Chondrocyte (in vitro differentiated cells): Measurements from ENCODE around the gene ROS1. TPM values are rescaled to one million over a fixed set of nuclear protein-coding genes. Genes with fewer than 3 reads are reported as not detected.

Experiments used
- DNase-seq: peaks from one replicate; pipeline ENCODE4 v3.0.0; 2021; ENCODE audit warnings: mixed read lengths, low spot score
- H3K27ac Mint-ChIP-seq: one replicate; pipeline ENCODE4 v1.8.0; 2021; ENCODE audit warnings: mild to moderate bottlenecking, moderate library complexity, mixed read lengths; ENCODE audit not compliant: unreplicated experiment
- H3K27me3 Mint-ChIP-seq: 2 replicates; pipeline ENCODE4 v1.8.0; 2021; ENCODE audit warnings: low read depth, mixed read lengths
- H3K36me3 Mint-ChIP-seq: 2 replicates; pipeline ENCODE4 v1.8.0; 2021; ENCODE audit warnings: low read depth, mixed read lengths
- H3K4me1 Mint-ChIP-seq: 2 replicates; pipeline ENCODE4 v1.8.0; 2021; ENCODE audit warnings: low read depth, mild to moderate bottlenecking, mixed read lengths
- H3K4me3 Mint-ChIP-seq: one replicate; pipeline ENCODE4 v1.8.0; 2021; ENCODE audit warnings: mild to moderate bottlenecking, moderate library complexity, mixed read lengths; ENCODE audit not compliant: unreplicated experiment
- H3K9me3 Mint-ChIP-seq: 2 replicates; pipeline ENCODE4 v1.8.0; 2021; ENCODE audit warnings: low read depth, mixed read lengths
- CTCF ChIP-seq: fragments of 200-600 bp; sonication (generic); IDR thresholded peaks from 2 replicates; pipeline ENCODE4 v1.5.0; 2021; ENCODE audit warnings: antibody characterized with exemption, mild to moderate bottlenecking, moderate library complexity
- total RNA-seq: library from RNA; stranded (reverse); gene quantifications from 3 replicates; pipeline ENCODE4 v1.2.1, GENCODE V29; 2021

ROS1 gene
- total RNA-seq, 1 donor from 2014 or later, result not detected

- Mint-ChIP-seq H3K36me3 (no peaks in the 10 kb centered on the region), H3K4me3 (no peak overlapping the region)
- TF ChIP-seq CTCF, result no peak
Measured at GRCh38 chr6:117456998-117457397, 31.3 kb upstream of the ROS1 start.

GRCh38 chr6:117456250-117456649, 30.5 kb upstream of the ROS1 start:
- Mint-ChIP-seq H3K9me3 (no peaks in the 10 kb centered on the region), H3K27me3 (no peaks in the 10 kb centered on the region), H3K4me3 (no peak overlapping the region), H3K27ac (no peak overlapping the region), H3K36me3 (no peaks in the 10 kb centered on the region), H3K4me1 (peaks cover 4% of the 10 kb centered on the region)
- DNase-seq, result no peak
- no peak for TF ChIP-seq CTCF

More at GRCh38 chr6:117456998-117457397, 31.3 kb upstream of the ROS1 start:
- Mint-ChIP-seq H3K4me1 (peaks cover 4% of the 10 kb centered on the region), H3K27ac (no peak overlapping the region), H3K9me3 (no peaks in the 10 kb centered on the region), H3K27me3 (no peaks in the 10 kb centered on the region)
- no peak for DNase-seq

GRCh38 chr6:117451671-117452070, 25.9 kb upstream of the ROS1 start:
- no peak overlapping the region for H3K27ac Mint-ChIP-seq

GRCh38 chr6:117449549-117450439, 24.1 kb upstream of the ROS1 start:
- peak overlapping the region; percentile 95 for H3K27ac Mint-ChIP-seq
- DNase-seq, result no peak
- peak; percentile 98 for TF ChIP-seq CTCF
- no peaks in the 10 kb centered on the region for H3K9me3 Mint-ChIP-seq
- peaks cover 47% of the 10 kb centered on the region for H3K4me1 Mint-ChIP-seq
- no peaks in the 10 kb centered on the region for H3K27me3 Mint-ChIP-seq
- no peaks in the 10 kb centered on the region for H3K36me3 Mint-ChIP-seq
- peak overlapping the region; percentile 59 for H3K4me3 Mint-ChIP-seq

More at GRCh38 chr6:117451671-117452070, 25.9 kb upstream of the ROS1 start:
- Mint-ChIP-seq H3K4me3 (no peak overlapping the region), H3K27me3 (no peaks in the 10 kb centered on the region), H3K36me3 (no peaks in the 10 kb centered on the region), H3K9me3 (no peaks in the 10 kb centered on the region), H3K4me1 (peaks cover 45% of the 10 kb centered on the region)
- no peak for DNase-seq
- TF ChIP-seq CTCF, result no peak

GRCh38 chr6:117448732-117449485, 23.2 kb upstream of the ROS1 start:
- H3K9me3 Mint-ChIP-seq, result no peaks in the 10 kb centered on the region
- no peaks in the 10 kb centered on the region for H3K36me3 Mint-ChIP-seq
- H3K27me3 Mint-ChIP-seq, result no peaks in the 10 kb centered on the region
- H3K27ac Mint-ChIP-seq, result peak overlapping the region; percentile 95
- peaks cover 47% of the 10 kb centered on the region for H3K4me1 Mint-ChIP-seq
- peak overlapping the region; percentile 55 for H3K4me3 Mint-ChIP-seq
- DNase-seq, result no peak
- TF ChIP-seq CTCF, result no peak
